Liver (tissue), 9 donors: Measurements from ENCODE around the gene TUBGCP5. TPM values are rescaled to one million over a fixed set of nuclear protein-coding genes. Genes with fewer than 3 reads are reported as not detected.
"Not testable (repeated sequence)": the region's sequence is repeated elsewhere in the genome, so short reads cannot be mapped to it uniquely, and the experiment has no call there.

Experiments
- DNase-seq: peaks from one replicate; pipeline ENCODE4 v3.0.0-alpha.2; 2017; ENCODE audit warnings: low spot score
- H3K27ac ChIP-seq, 2 donors: one replicate each; pipeline ENCODE4 v1.7.0; 2013; ENCODE audit warnings: inconsistent platforms in 2 of 2, low read length in 2 of 2, control low read depth in 1 of 2, low read depth in 1 of 2, mild to moderate bottlenecking in 1 of 2
- H3K27me3 ChIP-seq, 4 donors: one replicate each; pipeline versions ENCODE4 v1.6.1 to v1.7.0; 2013; ENCODE audit warnings: low read length in 3 of 4, inconsistent platforms in 1 of 4, mild to moderate bottlenecking in 1 of 4, moderate library complexity in 1 of 4; ENCODE audit not compliant: control insufficient read depth in 4 of 4, insufficient read depth in 4 of 4
- H3K36me3 ChIP-seq, 4 donors: one replicate each; pipeline versions ENCODE4 v1.6.1 to v1.7.0; 2013; ENCODE audit warnings: low read length in 3 of 4, mild to moderate bottlenecking in 3 of 4, low read depth in 1 of 4, moderate library complexity in 1 of 4; ENCODE audit not compliant: control insufficient read depth in 4 of 4, insufficient read depth in 3 of 4
- H3K4me1 ChIP-seq, 4 donors: one replicate each; pipeline versions ENCODE4 v1.6.1 to v1.7.0; 2013; ENCODE audit warnings: low read length in 3 of 4, mild to moderate bottlenecking in 3 of 4, moderate library complexity in 1 of 4; ENCODE audit not compliant: control insufficient read depth in 4 of 4, insufficient read depth in 4 of 4
- H3K4me3 ChIP-seq, 3 donors: one replicate each; pipeline versions ENCODE4 v1.6.1 to v1.7.0; 2013; ENCODE audit warnings: low read length in 3 of 3, control low read depth in 1 of 3, low read depth in 1 of 3, mild to moderate bottlenecking in 1 of 3
- H3K9ac ChIP-seq, 2 donors: one replicate each; pipeline ENCODE4 v1.7.0; 2013; ENCODE audit warnings: low read length in 2 of 2, mild to moderate bottlenecking in 2 of 2, moderate library complexity in 2 of 2, control low read depth in 1 of 2, low read depth in 1 of 2
- H3K9me3 ChIP-seq, 4 donors: one replicate each; pipeline versions ENCODE4 v1.6.1 to v1.7.0; 2013; ENCODE audit warnings: low read length in 3 of 4; ENCODE audit not compliant: control insufficient read depth in 4 of 4
- FOXA2 ChIP-seq: IDR thresholded peaks from 2 replicates; pipeline ENCODE4 v1.6.1; 2016; ENCODE audit warnings: antibody characterized with exemption
- HNF4A ChIP-seq, 2 donors: conservative IDR thresholded peaks; 2 replicates each; pipeline ENCODE4 v1.6.1; 2016; ENCODE audit warnings: antibody characterized with exemption in 2 of 2, mild to moderate bottlenecking in 2 of 2
- HNF4G ChIP-seq: IDR thresholded peaks from 2 replicates; pipeline ENCODE4 v1.6.1; 2016; ENCODE audit warnings: antibody characterized with exemption
- NR2F2 ChIP-seq: IDR thresholded peaks from 2 replicates; pipeline ENCODE4 v1.6.1; 2016; ENCODE audit warnings: antibody characterized with exemption
- YY1 ChIP-seq: IDR thresholded peaks from 2 replicates; pipeline ENCODE4 v1.6.1; 2016; ENCODE audit warnings: antibody characterized with exemption, mild to moderate bottlenecking
- WGBS: extraction: QIAGEN DNeasy Blood & Tissue Kit; methylation state at CpG from one replicate; pipeline ENCODE4 v1.1.7; 2013; 5-methylcytosine and 5-hydroxymethylcytosine counted together
- polyA plus RNA-seq, 2 donors: library from polyadenylated mRNA; stranded (reverse) in 1 of 2; unstranded in 1 of 2; fragments of 200-250 nt in 1 of 2; fragments of >200 nt in 1 of 2; fragmentation: Nextera tagmentation in 1 of 2; extraction: Ambion mirVana in 1 of 2; gene quantifications; one replicate each; pipeline versions ENCODE4 v1.2.1 to v1.2.3, GENCODE V29; 2013 to 2015
- total RNA-seq, 2 donors: library from RNA; depleted of rRNA; stranded (reverse); fragments of >200 nt; gene quantifications; one replicate each; pipeline ENCODE4 v1.2.3, GENCODE V29; 2014
- TF ChIP-seq, protein P1 (sequence below): IDR thresholded peaks from 2 replicates; pipeline ENCODE4 v1.6.1; 2016; ENCODE audit warnings: antibody characterized with exemption
- TF ChIP-seq, protein P2 (sequence below): IDR thresholded peaks from 2 replicates; pipeline ENCODE4 v1.6.1; 2016; ENCODE audit warnings: antibody characterized with exemption
- donor health status: healthy.
- donor health status: healthy.
- donor health status: healthy.
- donor health status: healthy.
- donor health status: healthy.

The TUBGCP5 gene
- total and polyA plus RNA-seq, 4 donors = 5.5 to 17.3 (median 7.4) TPM

DNA sequence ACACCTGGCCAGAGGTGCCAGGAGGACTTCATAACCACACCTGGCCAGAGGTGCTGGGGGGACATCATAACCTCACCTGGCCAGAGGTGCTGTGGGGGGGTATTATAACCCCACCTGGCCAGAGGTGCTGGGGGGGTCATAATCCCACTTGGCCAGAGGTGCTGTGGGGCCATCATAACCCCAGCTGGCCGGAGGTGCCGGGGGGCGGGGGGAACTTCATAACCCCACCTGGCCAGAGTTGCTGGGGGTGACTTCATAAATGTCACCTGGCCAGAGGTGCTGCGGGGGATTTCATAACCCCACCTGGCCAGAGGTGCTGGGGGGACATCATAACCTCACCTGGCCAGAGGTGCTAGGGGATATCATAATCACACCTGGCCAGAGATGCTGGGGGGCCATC, 4.2 kb upstream of the TUBGCP5 start:
- H3K9ac ChIP-seq = not testable (repeated sequence)
- WGBS = 92% methylated on average over 4 of the region's 4 CpGs

DNA sequence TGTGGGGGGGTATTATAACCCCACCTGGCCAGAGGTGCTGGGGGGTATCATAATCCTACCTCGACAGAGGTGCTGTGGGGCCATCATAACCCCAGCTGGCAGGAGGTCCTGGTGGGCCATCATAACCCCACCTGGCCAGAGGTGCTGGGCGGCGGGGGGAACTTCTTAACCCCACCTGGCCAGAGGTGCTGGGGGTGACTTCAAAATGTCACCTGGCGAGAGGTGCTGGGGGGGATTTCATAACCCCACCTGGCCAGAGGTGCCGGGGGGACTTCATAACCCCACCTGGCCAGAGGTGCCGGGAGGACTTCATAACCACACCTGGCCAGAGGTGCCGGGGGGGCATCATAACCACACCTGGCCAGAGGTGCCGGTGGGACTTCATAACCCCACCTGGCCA, 2.4 kb upstream of the TUBGCP5 start:
- not testable (repeated sequence) for H3K36me3 ChIP-seq, H3K27me3 ChIP-seq, DNase-seq, H3K4me3 ChIP-seq, H3K27ac ChIP-seq, H3K9me3 ChIP-seq, H3K9ac ChIP-seq
- H3K4me1 ChIP-seq = peaks cover 0 to 15% (median 8%) of the 10 kb centered on the region in 4 donors
- 89% methylated on average over 8 of the region's 8 CpGs for WGBS

More for the DNA sequence above, 4.2 kb upstream of the TUBGCP5 start:
- not testable (repeated sequence) for DNase-seq, H3K9me3 ChIP-seq, H3K4me3 ChIP-seq, H3K27me3 ChIP-seq, H3K27ac ChIP-seq, H3K36me3 ChIP-seq, H3K4me1 ChIP-seq

DNA sequence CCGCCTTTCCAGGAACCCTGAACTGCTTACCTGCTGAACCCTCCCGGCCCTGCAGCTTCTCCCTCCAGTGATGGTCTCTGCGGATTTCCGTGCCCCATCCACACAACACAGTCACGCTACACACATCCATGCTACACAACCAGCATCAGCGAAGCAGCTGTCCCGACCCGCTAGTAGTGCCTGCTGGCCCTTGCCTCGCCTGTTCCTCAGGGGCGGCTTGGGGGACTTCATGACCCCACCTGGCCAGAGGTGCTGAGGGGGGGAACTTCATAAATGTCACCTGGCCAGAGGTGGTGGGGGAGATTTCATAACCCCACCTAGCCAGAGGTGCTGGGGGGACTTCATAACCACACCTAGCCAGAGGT, 530 bp upstream of the TUBGCP5 start:
- Histone ChIP-seq H3K27me3 (no peaks in the 10 kb centered on the region), H3K36me3 (peaks cover 0 to 4% (median 0%) of the 10 kb centered on the region in 4 donors), H3K4me3 (peak overlapping the region; percentile 79 to 99 (median 92)), H3K9ac (peak overlapping the region; percentile 34 to 62), H3K9me3 (no peaks in the 10 kb centered on the region), H3K4me1 (peaks cover 0 to 15% (median 8%) of the 10 kb centered on the region in 4 donors), H3K27ac (peak overlapping the region; percentile 32 to 71)
- TF ChIP-seq HNF4A (conservative IDR thresholded peaks at IDR 0.05) (no peak), HNF4G (no peak), YY1 (no peak)
- TF ChIP-seq, protein P1, sequence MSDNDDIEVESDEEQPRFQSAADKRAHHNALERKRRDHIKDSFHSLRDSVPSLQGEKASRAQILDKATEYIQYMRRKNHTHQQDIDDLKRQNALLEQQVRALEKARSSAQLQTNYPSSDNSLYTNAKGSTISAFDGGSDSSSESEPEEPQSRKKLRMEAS = no peak
- DNase-seq = no peak
- 42% methylated on average over 10 of the region's 10 CpGs for WGBS

DNA sequence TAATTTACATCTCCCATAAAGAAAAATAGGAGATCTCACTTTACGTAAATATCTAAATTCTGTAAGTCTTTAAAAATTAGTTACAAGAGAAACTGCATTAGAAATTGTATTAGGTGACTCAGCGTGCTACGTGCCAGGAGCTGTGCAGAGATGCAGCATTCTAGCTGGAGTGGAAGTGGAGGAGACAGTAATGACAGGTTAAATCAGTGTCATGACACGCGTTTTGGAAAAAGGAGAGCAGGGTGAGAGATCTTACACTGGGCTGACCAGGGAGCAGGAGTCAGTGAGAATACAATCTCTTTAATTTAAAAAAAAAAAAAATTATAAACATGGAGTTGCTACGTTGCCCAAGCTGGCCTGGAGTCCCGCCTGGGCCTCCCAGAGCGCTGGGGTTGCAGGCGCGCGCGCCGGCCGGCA, 635 bp downstream of the TUBGCP5 start:
- no peaks in the 10 kb centered on the region for H3K27me3 ChIP-seq
- peak overlapping the region; percentile 79 to 99 (median 92) for H3K4me3 ChIP-seq
- no peaks in the 10 kb centered on the region for H3K9me3 ChIP-seq
- H3K36me3 ChIP-seq = peaks cover 0 to 7% (median 2%) of the 10 kb centered on the region in 4 donors
- peak overlapping the region in 1 of 2 donors; percentile 52 for H3K9ac ChIP-seq
- peaks cover 0 to 17% (median 8%) of the 10 kb centered on the region in 4 donors for H3K4me1 ChIP-seq
- no peak for DNase-seq
- TF ChIP-seq NR2F2 (no peak), FOXA2 (no peak), HNF4A (conservative IDR thresholded peaks at IDR 0.05) (no peak)
- TF ChIP-seq, protein P2, sequence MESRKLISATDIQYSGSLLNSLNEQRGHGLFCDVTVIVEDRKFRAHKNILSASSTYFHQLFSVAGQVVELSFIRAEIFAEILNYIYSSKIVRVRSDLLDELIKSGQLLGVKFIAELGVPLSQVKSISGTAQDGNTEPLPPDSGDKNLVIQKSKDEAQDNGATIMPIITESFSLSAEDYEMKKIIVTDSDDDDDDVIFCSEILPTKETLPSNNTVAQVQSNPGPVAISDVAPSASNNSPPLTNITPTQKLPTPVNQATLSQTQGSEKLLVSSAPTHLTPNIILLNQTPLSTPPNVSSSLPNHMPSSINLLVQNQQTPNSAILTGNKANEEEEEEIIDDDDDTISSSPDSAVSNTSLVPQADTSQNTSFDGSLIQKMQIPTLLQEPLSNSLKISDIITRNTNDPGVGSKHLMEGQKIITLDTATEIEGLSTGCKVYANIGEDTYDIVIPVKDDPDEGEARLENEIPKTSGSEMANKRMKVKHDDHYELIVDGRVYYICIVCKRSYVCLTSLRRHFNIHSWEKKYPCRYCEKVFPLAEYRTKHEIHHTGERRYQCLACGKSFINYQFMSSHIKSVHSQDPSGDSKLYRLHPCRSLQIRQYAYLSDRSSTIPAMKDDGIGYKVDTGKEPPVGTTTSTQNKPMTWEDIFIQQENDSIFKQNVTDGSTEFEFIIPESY = peak; percentile 13
- peak overlapping the region; percentile 71 to 73 for H3K27ac ChIP-seq
- 7% methylated on average over 14 of the region's 14 CpGs for WGBS
